Measurements from ENCODE around the gene SLC25A38. TPM values are rescaled to one million over a fixed set of nuclear protein-coding genes. Genes with fewer than 3 reads are reported as not detected.

SLC25A38 gene
- total and polyA plus RNA-seq, 4 donors, result 17.6 to 36.9 (median 29.3) TPM

DNA sequence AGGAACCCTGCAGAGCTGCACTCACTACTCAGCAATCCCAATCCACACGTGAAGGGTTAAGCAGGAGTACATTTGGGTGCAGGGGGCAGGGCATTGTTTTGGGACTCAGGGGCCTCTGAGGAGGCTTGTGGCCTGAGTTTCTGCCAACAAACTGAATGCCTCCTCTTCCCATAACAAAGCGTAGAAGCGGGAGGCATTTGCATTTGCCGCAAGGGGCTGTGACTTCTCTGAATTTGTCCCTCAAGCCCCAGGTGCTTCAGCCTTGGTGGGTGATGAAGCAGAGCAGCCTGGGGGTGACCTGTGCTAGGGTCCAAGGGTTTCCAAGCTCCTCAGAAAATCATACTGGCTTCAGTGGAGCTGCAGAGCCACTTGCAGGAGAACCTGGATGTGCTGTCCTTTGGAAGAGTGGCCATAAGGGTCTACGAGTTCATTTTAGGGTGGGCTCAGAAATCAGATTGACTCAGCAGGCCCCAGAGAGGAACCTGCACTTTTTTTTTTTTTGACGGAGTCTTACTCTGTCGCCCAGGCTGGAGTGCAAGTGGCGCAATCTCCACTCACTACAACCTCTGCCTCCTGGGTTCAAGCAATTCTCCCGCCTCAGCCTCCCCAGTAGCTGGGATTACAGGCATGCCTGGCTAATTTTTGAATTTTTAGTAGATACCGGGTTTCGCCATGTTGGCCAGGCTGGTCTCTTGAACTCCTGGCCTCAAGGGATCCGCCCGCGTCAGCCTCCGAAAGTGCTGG is 21.9 kb downstream of the SLC25A38 start:
- Histone ChIP-seq H3K4me1 (ENCODE audit: control insufficient read depth, insufficient read depth, low read length) (peaks cover 8% of the 10 kb centered on the region), H3K27ac (ENCODE audit: low read depth, low read length) (no peak overlapping the region), H3K27me3 (ENCODE audit: control insufficient read depth, insufficient read depth, low read length) (no peaks in the 10 kb centered on the region), H3K9me3 (ENCODE audit: control insufficient read depth, insufficient read depth, low read length) (no peaks in the 10 kb centered on the region), H3K4me3 (ENCODE audit: low read depth, low read length) (no peak overlapping the region), H3K36me3 (ENCODE audit: control insufficient read depth, insufficient read depth, low read length) (peaks cover 23% of the 10 kb centered on the region)
- DNase-seq (ENCODE audit: low read depth in 4 of 6, low spot score in 6 of 6), result no peak
- WGBS (ENCODE audit: insufficient coverage), result 79% methylated on average over 6 of the region's 15 CpGs

DNA sequence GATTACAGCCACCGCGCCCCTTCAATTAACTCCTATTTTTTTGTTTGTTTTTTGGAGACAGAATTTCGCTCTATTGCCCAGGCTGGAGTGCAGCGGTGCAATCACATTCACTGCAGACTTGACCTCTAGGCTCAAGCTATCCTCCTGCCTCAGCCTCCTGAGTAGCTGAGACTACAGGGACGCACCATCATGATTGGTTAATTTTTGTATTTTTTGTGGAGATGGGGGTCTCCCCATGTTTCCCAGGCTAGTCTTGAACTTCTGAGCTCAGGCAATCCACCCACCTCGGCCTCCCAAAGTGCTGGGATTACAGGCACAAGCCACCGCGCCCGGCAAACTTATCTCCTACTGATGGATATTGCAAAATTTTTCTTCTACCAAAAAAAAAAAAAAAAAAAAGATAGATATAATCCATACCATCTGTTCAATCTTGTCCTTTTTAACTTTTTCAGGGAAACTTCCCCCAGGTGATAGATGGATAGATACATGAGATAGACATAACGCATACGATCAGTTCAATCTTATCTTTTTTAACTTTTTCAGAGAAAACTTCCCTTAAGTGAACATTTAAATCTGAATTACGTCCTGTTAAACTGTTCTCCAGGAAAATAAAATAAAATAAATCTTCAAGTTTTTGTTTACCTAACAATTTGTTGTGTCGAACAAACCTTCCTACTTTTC is 22.7 kb downstream of the SLC25A38 start:
- Histone ChIP-seq H3K36me3 (ENCODE audit: control insufficient read depth, insufficient read depth, low read length) (peaks cover 27% of the 10 kb centered on the region), H3K27me3 (ENCODE audit: control insufficient read depth, insufficient read depth, low read length) (no peaks in the 10 kb centered on the region), H3K27ac (ENCODE audit: low read depth, low read length) (peak overlapping the region; percentile 87), H3K4me3 (ENCODE audit: low read depth, low read length) (peak overlapping the region; percentile 86), H3K4me1 (ENCODE audit: control insufficient read depth, insufficient read depth, low read length) (peaks cover 8% of the 10 kb centered on the region), H3K9me3 (ENCODE audit: control insufficient read depth, insufficient read depth, low read length) (no peaks in the 10 kb centered on the region)
- DNase-seq (ENCODE audit: low read depth in 4 of 6, low spot score in 6 of 6), result no peak
- 53% methylated on average over 3 of the region's 13 CpGs for WGBS (ENCODE audit: insufficient coverage)

DNA sequence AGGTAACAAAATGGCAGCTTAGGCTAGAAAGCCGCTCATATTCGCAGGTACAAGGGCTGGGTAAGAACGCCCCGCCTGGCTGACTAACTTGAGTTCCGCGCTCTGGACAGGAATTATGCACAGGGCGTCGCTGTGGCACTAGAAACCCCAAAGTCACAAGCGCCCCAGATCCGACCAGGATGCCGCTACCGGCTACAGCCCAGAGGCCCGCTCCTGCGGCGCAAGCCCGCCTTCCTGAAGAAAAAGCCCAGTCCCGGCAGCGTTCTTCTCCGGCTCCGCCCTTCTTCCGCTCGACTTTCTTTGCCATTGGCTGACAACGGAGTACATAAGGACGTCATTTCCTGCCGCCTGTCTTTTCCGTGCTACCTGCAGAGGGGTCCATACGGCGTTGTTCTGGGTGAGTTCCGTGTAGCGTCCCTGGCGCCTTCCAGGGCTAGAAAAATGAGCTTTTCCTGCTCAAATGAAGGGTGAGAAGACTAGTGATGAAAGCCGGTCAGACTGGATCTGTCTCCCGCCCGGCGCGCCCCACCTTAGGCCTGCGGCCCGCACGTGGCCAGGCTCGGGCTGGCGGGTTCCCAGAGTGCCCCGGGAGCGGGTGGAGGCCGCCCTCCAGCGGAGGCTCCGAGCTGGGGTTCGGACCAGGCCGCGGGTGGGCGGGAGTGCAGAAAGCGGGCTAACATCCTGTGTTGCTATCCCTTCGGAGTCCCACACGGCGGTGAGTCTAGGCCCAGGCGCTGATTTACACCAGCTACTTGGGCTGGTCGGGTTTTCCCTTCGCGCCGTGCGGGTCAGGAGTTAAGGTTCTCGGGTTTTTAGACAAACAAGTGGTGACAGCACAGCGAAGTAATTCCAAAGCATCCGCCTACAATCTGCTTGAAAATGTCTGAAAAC is 23.4 kb downstream of the SLC25A38 start, which contains the start of gene RPSA:
Gene RPSA, plus strand, starts transcription at position 353 of the 891 bp plus-strand sequence. CDS start 934 bp downstream, outside the sequence.
- WGBS (ENCODE audit: insufficient coverage), result 0% methylated on average over 63 of the region's 63 CpGs
- Histone ChIP-seq H3K9me3 (ENCODE audit: control insufficient read depth, insufficient read depth, low read length) (no peaks in the 10 kb centered on the region), H3K4me1 (ENCODE audit: control insufficient read depth, insufficient read depth, low read length) (peaks cover 8% of the 10 kb centered on the region), H3K4me3 (ENCODE audit: low read depth, low read length) (peak within 1 kb of the TSS; percentile 86), H3K27me3 (ENCODE audit: control insufficient read depth, insufficient read depth, low read length) (no peaks in the 10 kb centered on the region), H3K27ac (ENCODE audit: low read depth, low read length) (peak within 1 kb of the TSS; percentile 87), H3K36me3 (ENCODE audit: control insufficient read depth, insufficient read depth, low read length) (peaks cover 30% of the 10 kb centered on the region)
- DNase-seq (ENCODE audit: low read depth in 4 of 6, low spot score in 6 of 6), result peak; percentile 91 to 99 (median 93)

DNA sequence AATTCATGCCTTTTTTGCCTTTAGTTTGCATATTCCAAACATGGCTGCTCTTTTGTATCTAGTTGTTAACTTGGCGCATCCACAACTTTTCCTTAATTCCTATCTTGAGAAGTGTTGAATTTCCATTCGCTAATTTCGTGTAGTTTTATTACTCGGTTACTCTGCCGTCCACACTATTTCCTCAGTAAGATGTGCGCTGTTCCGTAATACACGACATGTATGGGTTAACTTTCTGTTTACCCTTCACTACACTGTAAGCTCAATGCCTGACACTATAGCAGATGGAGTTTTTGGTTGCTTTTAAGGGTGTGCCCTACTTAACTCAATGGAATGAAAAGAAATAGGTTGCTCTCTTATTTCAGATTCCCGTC is 24.1 kb downstream of the SLC25A38 start:
- Histone ChIP-seq H3K4me3 (ENCODE audit: low read depth, low read length) (peak overlapping the region; percentile 86), H3K27me3 (ENCODE audit: control insufficient read depth, insufficient read depth, low read length) (no peaks in the 10 kb centered on the region), H3K36me3 (ENCODE audit: control insufficient read depth, insufficient read depth, low read length) (peaks cover 36% of the 10 kb centered on the region), H3K4me1 (ENCODE audit: control insufficient read depth, insufficient read depth, low read length) (peaks cover 8% of the 10 kb centered on the region), H3K27ac (ENCODE audit: low read depth, low read length) (peak overlapping the region; percentile 87), H3K9me3 (ENCODE audit: control insufficient read depth, insufficient read depth, low read length) (no peaks in the 10 kb centered on the region)
- peak in 1 of 6 donors; percentile 1 for DNase-seq (ENCODE audit: low read depth in 4 of 6, low spot score in 6 of 6)
- no CpG with 5 or more reads among the region's 9 CpGs for WGBS (ENCODE audit: insufficient coverage)

DNA sequence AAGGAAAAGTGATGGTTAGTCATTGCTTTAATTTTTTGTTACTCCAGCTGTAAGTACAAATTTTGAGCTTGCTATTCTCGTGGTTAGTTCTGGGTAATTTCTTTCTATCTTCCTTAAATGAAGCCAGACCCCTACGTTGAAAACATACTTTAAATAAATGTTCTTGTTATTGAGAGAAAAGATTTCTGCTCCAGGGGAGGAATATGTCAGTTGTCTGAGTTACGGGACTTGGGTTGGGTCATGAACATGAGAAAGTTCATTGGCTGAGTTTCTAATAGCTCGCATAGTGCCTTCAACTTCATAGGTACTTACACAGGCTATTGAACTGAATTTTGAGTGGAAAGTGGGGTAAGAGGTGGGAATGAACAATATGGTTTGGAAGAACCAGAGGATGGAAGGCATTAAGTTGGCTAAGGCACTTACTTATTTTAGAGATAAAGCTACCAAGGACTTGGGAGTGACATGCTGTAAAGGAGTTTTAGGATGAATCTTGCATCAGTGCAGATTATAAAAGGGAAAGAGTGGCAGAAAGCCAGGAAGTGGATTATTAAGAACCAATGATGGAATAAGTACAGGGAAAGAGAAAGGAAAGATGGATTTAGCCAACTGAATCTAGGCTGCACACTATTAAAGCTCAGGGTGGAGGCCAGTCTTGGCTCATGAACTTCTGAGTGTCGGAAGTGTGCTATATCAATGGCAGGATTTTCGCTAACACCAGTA is 24.8 kb downstream of the SLC25A38 start:
- peaks cover 39% of the 10 kb centered on the region for H3K36me3 ChIP-seq (ENCODE audit: control insufficient read depth, insufficient read depth, low read length)
- H3K9me3 ChIP-seq (ENCODE audit: control insufficient read depth, insufficient read depth, low read length), result no peaks in the 10 kb centered on the region
- H3K27me3 ChIP-seq (ENCODE audit: control insufficient read depth, insufficient read depth, low read length), result no peaks in the 10 kb centered on the region
- H3K4me3 ChIP-seq (ENCODE audit: low read depth, low read length), result peak overlapping the region; percentile 86
- H3K4me1 ChIP-seq (ENCODE audit: control insufficient read depth, insufficient read depth, low read length), result peaks cover 8% of the 10 kb centered on the region
- DNase-seq (ENCODE audit: low read depth in 4 of 6, low spot score in 6 of 6), result no peak
- no peak overlapping the region for H3K27ac ChIP-seq (ENCODE audit: low read depth, low read length)
- WGBS (ENCODE audit: insufficient coverage), result 91% methylated on average over 4 of the region's 6 CpGs

DNA sequence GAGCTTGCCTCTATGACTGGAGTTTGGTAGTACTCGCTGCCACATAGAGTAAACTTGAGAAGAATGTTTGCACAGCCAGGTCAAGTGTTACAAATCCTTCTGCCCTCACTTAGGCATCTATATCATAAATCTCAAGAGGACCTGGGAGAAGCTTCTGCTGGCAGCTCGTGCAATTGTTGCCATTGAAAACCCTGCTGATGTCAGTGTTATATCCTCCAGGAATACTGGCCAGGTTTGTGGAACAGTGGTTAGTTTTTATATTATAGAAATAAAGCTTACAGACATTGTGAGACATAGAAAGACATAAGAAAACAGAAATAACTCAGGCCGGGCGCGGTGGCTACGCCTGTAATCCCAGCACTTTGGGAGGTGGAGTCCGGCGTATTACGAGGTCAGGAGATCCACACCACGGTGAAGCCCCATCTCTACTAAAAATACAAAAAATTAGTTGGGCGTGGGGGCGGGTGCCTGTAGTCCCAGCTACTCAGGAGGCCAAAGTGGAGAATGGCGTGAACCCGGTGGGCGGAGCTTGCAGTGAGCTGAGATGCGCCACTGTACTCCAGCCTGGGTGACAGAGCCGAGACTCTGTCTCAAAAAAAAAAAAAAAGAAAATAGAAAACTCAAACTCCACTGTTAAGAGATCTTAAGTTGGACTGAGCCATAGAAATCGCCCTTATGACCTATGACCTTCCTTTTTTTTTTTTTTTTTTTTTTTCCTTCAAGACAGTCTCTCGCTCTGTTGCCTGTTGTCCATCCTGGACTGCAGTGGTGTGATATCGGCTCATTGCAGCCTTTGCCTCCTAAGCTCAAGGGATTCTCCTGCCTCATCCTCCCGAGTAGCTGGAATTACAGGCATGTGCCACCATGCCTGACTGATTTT is 25.6 kb downstream of the SLC25A38 start:
- Histone ChIP-seq H3K4me3 (ENCODE audit: low read depth, low read length) (no peak overlapping the region), H3K36me3 (ENCODE audit: control insufficient read depth, insufficient read depth, low read length) (peaks cover 46% of the 10 kb centered on the region), H3K4me1 (ENCODE audit: control insufficient read depth, insufficient read depth, low read length) (peaks cover 8% of the 10 kb centered on the region), H3K9me3 (ENCODE audit: control insufficient read depth, insufficient read depth, low read length) (no peaks in the 10 kb centered on the region), H3K27ac (ENCODE audit: low read depth, low read length) (no peak overlapping the region), H3K27me3 (ENCODE audit: control insufficient read depth, insufficient read depth, low read length) (no peaks in the 10 kb centered on the region)
- no peak for DNase-seq (ENCODE audit: low read depth in 4 of 6, low spot score in 6 of 6)
- 95% methylated on average over 16 of the region's 21 CpGs for WGBS (ENCODE audit: insufficient coverage)

DNA sequence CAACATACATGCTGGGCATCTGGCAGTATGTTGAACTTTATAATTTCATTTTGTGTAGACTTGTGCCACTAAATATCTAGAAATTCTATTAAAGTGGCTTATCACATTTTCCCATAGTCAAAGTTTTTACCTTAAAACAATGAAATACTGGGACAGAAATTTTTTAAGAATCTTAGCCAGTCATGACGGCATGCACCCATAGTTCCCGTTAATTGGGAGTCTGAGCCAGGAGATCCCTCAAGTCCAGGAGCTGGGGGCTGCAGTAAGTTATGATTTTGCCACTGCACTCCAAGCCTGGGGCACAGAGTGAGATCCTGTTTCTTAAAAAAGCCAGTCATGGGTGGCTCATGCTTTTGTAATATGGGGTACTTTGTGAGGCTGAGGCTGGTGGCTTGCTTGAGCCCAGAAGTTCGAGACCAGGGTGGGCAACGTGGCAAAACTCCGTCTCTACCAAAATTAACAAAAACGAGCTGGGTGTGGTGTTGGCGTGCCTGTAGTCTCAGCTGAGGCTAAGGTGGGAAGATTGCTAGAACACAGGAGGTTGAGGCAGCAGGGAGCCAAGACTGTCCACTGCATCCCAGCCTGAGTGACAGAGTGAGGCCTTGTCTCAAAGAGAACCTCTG is 26.5 kb downstream of the SLC25A38 start:
- peaks cover 55% of the 10 kb centered on the region for H3K36me3 ChIP-seq (ENCODE audit: control insufficient read depth, insufficient read depth, low read length)
- WGBS (ENCODE audit: insufficient coverage), result 77% methylated on average over 6 of the region's 7 CpGs
- H3K27ac ChIP-seq (ENCODE audit: low read depth, low read length), result no peak overlapping the region
- no peaks in the 10 kb centered on the region for H3K9me3 ChIP-seq (ENCODE audit: control insufficient read depth, insufficient read depth, low read length)
- peaks cover 8% of the 10 kb centered on the region for H3K4me1 ChIP-seq (ENCODE audit: control insufficient read depth, insufficient read depth, low read length)
- H3K27me3 ChIP-seq (ENCODE audit: control insufficient read depth, insufficient read depth, low read length), result no peaks in the 10 kb centered on the region
- DNase-seq (ENCODE audit: low read depth in 4 of 6, low spot score in 6 of 6), result no peak
- no peak overlapping the region for H3K4me3 ChIP-seq (ENCODE audit: low read depth, low read length)

DNA sequence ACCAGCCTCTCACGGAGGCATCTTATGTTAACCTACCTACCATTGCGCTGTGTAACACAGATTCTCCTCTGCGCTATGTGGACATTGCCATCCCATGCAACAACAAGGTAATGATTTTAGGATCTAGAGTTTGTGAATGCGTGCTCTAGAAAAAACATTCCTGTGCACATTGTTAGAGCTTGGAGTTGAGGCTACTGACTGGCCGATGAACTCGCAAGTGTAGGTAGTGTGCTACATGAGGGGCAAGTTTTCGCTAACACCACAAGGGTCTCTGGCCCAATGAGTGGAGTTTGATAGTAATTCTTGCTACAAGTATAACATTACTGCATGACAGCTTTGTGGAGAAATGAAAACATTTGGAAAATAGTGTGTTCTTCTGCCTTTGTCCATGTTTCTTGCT is 27.7 kb downstream of the SLC25A38 start:
- WGBS (ENCODE audit: insufficient coverage), result 93% methylated on average over 4 of the region's 7 CpGs
- DNase-seq (ENCODE audit: low read depth in 4 of 6, low spot score in 6 of 6), result no peak
- Histone ChIP-seq H3K36me3 (ENCODE audit: control insufficient read depth, insufficient read depth, low read length) (peaks cover 56% of the 10 kb centered on the region), H3K27me3 (ENCODE audit: control insufficient read depth, insufficient read depth, low read length) (no peaks in the 10 kb centered on the region), H3K9me3 (ENCODE audit: control insufficient read depth, insufficient read depth, low read length) (no peaks in the 10 kb centered on the region), H3K27ac (ENCODE audit: low read depth, low read length) (no peak overlapping the region), H3K4me3 (ENCODE audit: low read depth, low read length) (no peak overlapping the region), H3K4me1 (ENCODE audit: control insufficient read depth, insufficient read depth, low read length) (peaks cover 8% of the 10 kb centered on the region)
